ENCODE results near the gene ARL8B.
"Not testable (repeated sequence)": the region's sequence is repeated elsewhere in the genome, so short reads cannot be mapped to it uniquely, and the experiment has no call there.

The ARL8B gene

DNA sequence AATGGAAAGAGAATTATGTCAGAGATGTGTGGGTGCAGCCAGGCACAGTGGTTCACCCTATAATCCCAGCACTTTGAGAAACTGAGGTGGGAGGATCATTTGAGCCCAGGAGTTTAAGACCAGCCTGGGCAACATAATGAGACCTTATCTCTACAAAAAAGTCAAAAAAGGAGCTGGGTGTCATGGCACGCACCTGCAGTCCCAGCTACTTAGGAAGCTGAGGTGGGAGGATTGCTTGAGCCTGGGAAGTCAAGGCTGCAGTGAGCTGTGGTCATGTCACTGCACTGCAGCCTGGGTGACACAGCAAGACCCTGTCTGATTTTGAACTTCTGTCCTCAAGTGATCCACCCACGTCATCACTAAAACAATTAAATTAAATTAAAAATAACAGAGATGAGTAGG, 15.2 kb upstream of the ARL8B start:
- in situ Hi-C loops (cut with MboI; ENCODE audit: low sequenced_read_pairs) = not testable (repeated sequence)

GRCh38 chr3:5110337-5110736, 11.8 kb upstream of the ARL8B start:
- in situ Hi-C loops (cut with MboI; ENCODE audit: low sequenced_read_pairs) = no loop called here

DNA sequence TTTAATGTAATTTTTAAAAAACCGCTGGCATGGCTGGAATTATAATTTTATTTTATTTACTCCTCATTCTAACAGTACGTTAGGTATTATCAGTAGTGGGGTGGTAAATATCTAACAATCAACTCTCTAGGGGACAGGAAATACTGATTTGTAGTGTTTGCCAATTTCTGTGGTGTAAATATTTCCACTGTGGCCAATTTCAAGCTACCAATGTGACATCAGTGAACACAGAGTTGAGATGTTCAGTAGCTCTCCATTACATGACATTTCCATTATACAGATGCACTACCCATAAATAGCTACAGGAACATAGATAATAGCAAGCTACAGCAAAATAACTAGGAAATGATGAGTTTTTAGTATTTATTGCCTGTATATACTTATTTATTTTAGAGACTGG, 10.0 kb upstream of the ARL8B start:
- in situ Hi-C loops (cut with MboI; ENCODE audit: low sequenced_read_pairs) = no loop called here

GRCh38 chr3:5113726-5114125, 8.4 kb upstream of the ARL8B start:
- in situ Hi-C loops (cut with MboI; ENCODE audit: low sequenced_read_pairs) = not testable (repeated sequence)

DNA sequence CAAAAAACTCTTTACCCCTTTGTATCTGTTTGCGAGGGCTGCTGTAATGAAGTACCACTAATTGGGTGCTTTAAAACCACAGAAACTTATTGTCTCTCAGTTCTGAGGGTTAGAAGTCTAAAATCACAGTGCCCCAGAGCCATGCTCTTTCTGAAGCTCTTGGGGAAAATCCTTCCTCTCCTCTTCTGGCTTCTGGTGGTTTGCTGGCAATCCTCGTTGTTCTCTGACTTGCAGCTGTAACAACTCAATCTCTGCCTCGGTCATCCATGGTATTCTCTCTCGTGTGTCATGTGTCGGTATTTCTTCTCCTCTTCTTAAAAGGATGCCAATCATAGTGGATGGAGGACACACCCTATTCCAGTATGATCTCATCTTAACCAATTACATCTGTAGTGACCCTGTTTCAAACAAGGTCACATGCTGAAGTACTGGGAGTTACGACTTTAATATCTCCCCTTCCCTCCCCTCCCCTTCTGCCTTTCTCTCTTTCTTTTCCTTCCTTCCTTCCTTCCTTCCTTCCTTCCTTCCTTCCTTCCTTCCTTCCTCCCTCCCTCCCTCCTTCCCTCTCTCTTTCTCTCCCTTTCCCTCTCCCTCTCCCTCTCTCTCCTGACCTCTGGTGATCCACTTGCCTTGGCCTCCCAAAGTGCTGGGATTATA, 6.5 kb upstream of the ARL8B start:
- in situ Hi-C loops (cut with MboI; ENCODE audit: low sequenced_read_pairs) = no loop called here

GRCh38 chr3:5116538-5116937, 5.6 kb upstream of the ARL8B start:
- in situ Hi-C loops (cut with MboI; ENCODE audit: low sequenced_read_pairs) = no loop called here

- in situ Hi-C loops (cut with MboI; ENCODE audit: low sequenced_read_pairs) = no loop called here
Measured at GRCh38 chr3:5120446-5120845, 1.6 kb upstream of the ARL8B start.

GRCh38 chr3:5122741-5123706, 932 bp downstream of the ARL8B start:
- in situ Hi-C loops (cut with MboI; ENCODE audit: low sequenced_read_pairs) = no loop called here

- in situ Hi-C loops (cut with MboI; ENCODE audit: low sequenced_read_pairs) = no loop called here
Measured at GRCh38 chr3:5123937-5124336, 1.8 kb downstream of the ARL8B start.

DNA sequence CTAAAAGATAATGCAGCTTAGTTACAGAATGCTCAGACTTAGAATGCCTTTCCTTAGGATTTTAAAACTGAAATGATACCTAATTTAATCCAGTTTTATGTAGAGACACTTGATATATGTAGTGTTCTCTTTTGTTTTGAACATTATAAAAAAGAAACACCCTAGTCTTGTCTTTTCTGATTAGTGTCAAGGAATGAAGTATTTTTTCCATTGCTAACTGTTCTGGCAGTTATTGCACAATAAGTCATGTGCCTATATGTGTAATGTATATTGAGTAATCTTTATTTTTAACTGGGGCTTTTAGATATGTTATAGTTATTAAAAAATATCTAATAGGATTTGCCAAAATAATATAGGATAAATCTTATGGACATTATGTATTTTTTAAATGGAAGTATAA, 4.5 kb downstream of the ARL8B start:
- in situ Hi-C loops (cut with MboI; ENCODE audit: low sequenced_read_pairs) = no loop called here

DNA sequence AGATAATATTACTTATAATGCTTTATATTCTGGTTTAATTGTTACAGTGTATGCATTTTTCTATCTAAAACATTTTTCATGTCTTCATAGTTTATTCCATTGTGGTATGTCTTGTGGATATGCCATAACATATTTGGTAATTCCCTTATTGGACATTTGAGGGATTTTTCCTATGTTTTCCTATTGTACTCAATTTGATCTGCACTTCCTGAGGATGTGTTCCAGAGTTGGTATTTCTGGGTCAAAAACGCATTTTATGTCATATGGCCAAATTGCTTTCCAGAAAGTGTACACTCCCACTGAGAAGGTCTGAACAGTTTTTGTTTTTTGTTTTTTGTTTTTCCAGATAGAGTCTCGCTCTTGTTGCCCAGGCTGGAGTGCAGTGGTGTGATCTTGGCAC, 6.8 kb downstream of the ARL8B start:
- in situ Hi-C loops (cut with MboI; ENCODE audit: low sequenced_read_pairs) = no loop called here

DNA sequence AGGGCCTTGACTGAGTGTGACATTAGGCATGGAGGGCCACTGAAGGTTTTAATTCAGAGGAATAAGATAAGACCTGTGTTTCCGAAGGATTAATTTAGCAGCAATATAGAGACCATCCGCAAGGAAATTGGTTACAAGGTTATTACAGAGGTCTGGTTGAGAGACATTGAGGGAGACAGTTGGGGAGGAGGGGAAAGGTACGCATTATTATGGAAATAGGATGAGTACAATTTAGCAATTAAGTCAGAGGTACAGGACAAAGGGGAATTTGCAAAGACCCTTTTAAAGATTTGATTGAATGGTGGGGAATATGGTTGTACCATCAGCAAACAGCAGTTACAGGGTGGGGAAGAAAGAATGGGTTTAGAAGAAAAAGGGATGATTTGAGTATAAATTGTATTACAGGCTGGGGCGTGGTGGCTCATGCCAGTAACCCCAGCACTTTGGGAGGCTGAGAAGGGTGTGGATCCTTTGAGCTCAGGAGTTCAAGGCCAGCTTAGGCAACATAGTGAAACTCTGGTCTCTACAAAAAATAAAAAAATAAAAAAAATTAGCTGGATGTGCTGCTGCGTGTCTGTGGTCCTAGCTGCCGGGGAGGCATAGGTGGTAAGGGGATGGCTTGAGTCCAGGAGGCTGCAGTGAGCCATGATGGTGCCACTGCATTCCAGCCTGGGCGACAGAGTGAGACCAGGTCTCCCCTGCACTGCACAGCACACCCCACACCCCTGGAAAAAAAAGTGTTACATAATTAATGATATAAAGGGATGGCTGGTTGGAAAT, 11.3 kb downstream of the ARL8B start:
- in situ Hi-C loops (cut with MboI; ENCODE audit: low sequenced_read_pairs) = no loop called here

DNA sequence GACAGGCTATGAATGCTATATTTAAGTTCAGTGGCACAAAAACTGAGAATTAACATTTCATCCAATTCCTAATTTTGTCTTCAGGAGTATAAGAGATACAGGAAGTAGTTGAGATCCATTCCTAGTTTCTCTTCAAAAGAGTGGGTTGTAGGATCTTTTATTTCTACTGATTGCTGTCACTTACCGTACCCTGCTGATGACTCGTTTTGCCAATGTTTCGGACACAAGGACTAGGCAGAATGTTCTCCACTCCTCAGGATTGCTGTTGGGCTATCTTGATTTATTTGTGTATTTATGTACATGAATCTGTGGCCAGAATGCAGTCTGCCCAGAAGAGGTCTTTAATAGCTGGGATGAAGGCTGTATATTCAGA, 11.9 kb downstream of the ARL8B start:
- in situ Hi-C loops (cut with MboI; ENCODE audit: low sequenced_read_pairs) = no loop called here

- in situ Hi-C loops (cut with MboI; ENCODE audit: low sequenced_read_pairs) = no loop called here
Measured at GRCh38 chr3:5134499-5134898, 12.4 kb downstream of the ARL8B start.

GRCh38 chr3:5136211-5136918, 14.3 kb downstream of the ARL8B start:
- in situ Hi-C loops (cut with MboI; ENCODE audit: low sequenced_read_pairs) = no loop called here

DNA sequence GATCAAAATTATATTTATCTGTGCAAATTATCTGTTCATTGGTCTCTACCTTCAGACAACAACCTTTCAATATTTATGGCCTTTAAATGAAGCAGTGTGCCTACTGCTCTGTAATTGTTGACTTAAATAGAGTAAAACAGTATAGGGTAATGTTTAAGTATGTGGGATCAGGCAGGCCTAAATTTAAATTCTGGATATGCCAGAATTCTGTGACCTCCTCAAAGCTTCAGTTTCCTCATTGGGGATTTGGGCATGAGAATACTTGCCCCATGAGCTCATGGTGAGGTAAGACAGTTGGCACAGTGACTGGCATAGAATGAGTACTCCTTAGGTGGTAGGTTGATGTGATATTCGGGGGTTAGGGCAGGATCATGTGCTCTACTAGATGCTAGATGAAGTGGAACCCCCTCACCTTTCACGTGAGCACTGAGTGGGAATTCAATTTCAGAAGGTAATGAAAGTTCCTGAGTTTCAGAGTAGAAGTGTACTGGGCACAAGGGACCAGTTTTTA, 14.9 kb downstream of the ARL8B start:
- in situ Hi-C loops (cut with MboI; ENCODE audit: low sequenced_read_pairs) = no loop called here

- in situ Hi-C loops (cut with MboI; ENCODE audit: low sequenced_read_pairs) = no loop called here
Measured at GRCh38 chr3:5138214-5138981, 16.3 kb downstream of the ARL8B start.

DNA sequence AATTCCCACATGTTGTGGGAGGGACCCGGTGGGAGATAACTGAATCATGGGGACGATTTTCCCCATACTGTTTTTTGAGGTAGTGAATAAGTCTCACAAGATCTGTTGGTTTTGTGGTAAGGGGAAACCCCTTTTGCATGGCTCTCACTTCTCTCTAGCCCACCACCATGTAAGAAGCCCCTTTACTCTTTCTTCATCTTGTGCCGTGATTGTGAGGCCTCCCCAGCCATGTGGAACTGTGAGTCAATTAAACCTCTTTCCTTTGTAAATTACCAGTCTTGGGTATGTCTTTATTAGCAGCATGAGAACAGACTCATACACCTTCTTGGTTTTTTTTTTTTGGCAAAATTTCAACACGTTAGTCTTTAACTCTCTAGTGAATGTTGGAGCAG, 18.1 kb downstream of the ARL8B start:
- in situ Hi-C loops (cut with MboI; ENCODE audit: low sequenced_read_pairs) = no loop called here

DNA sequence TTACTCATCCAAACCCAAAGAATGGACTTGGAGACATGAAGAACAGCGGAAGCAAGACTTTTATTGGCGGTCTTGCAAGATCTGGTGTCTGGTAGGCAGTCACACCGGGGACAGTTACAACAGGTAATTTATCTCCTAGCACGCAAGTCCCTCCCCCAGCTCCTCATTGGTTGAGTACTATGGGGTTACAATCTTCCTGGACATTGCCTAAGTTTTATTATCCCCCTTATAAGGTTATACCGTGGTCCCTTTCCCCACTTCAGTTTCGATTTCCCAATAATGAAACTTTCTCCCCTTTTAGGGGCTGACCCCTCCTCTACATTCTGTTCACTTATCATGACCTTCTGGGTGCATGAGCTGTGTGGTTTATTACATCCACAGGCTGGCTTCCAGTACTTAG, 18.7 kb downstream of the ARL8B start:
- in situ Hi-C loops (cut with MboI; ENCODE audit: low sequenced_read_pairs) = no loop called here

- in situ Hi-C loops (cut with MboI; ENCODE audit: low sequenced_read_pairs) = no loop called here
Measured at GRCh38 chr3:5141760-5142159, 19.7 kb downstream of the ARL8B start.
